Hematopoietic multipotent progenitor cell treated with erythropoietin and hydrocortisone succinate and interleukin-3 and kit ligand, for 17 days (in vitro differentiated cells): ENCODE data around the gene CDON.

Experiments used
- DNase-seq: peaks from one replicate; pipeline ENCODE4 v3.0.0-alpha.2; 2015; ENCODE audit warnings: low spot score

The CDON gene

GRCh38 chr11:126083829-126084607 is 21.4 kb upstream of the CDON start:
- DNase-seq, result no peak

- DNase-seq, result no peak
Observed at GRCh38 chr11:126082251-126083109, 19.8 kb upstream of the CDON start.

GRCh38 chr11:126081915-126082250 is 19.2 kb upstream of the CDON start:
- no peak for DNase-seq

GRCh38 chr11:126080161-126080941 is 17.7 kb upstream of the CDON start:
- no peak for DNase-seq

- DNase-seq, result no peak
Observed at GRCh38 chr11:126079621-126080124, 17.0 kb upstream of the CDON start.

- no peak for DNase-seq
Observed at GRCh38 chr11:126076641-126077040, 14.0 kb upstream of the CDON start.

- DNase-seq, result no peak
Observed at GRCh38 chr11:126072801-126073594, 10.3 kb upstream of the CDON start.

- DNase-seq, result no peak
Observed at GRCh38 chr11:126072141-126072741, 9.6 kb upstream of the CDON start.

GRCh38 chr11:126063507-126063852 is 814 bp upstream of the CDON start:
- DNase-seq, result no peak

GRCh38 chr11:126061707-126062678 is 673 bp downstream of the CDON start:
- DNase-seq, result no peak

- DNase-seq, result no peak
Observed at GRCh38 chr11:126060757-126061171, 1.9 kb downstream of the CDON start.

- DNase-seq, result no peak
Observed at GRCh38 chr11:126059238-126059781, 3.4 kb downstream of the CDON start.

- DNase-seq, result no peak
Observed at GRCh38 chr11:126058105-126058874, 4.4 kb downstream of the CDON start.

GRCh38 chr11:126054882-126055281 is 7.8 kb downstream of the CDON start:
- DNase-seq, result no peak

- no peak for DNase-seq
Observed at GRCh38 chr11:126054408-126054807, 8.3 kb downstream of the CDON start.

- DNase-seq, result no peak
Observed at GRCh38 chr11:126053415-126054286, 9.0 kb downstream of the CDON start.

GRCh38 chr11:126051117-126051516 is 11.5 kb downstream of the CDON start:
- no peak for DNase-seq

- DNase-seq, result no peak
Observed at GRCh38 chr11:126049159-126049558, 13.5 kb downstream of the CDON start.
